Fibroblast of skin of back (primary cell): Measurements from ENCODE around the gene EVX1.

Experiments used
- DNase-seq: peaks from one replicate; pipeline ENCODE4 v3.0.0-alpha.2; 2013

The EVX1 gene

GRCh38 chr7:27235387-27236311 lies 7.0 kb upstream of the EVX1 start:
- peak; percentile 11 for DNase-seq

GRCh38 chr7:27237735-27238334 lies 4.8 kb upstream of the EVX1 start:
- DNase-seq: peak; percentile 21

- DNase-seq: no peak
Observed at GRCh38 chr7:27238979-27239386, 3.6 kb upstream of the EVX1 start.

GRCh38 chr7:27239387-27240014 lies 3.1 kb upstream of the EVX1 start:
- DNase-seq: no peak

- no peak for DNase-seq
Observed at GRCh38 chr7:27240015-27240731, 2.4 kb upstream of the EVX1 start.

GRCh38 chr7:27241189-27242056 lies 1.2 kb upstream of the EVX1 start:
- DNase-seq: no peak

- DNase-seq: no peak
Observed at GRCh38 chr7:27242154-27242553, 448 bp upstream of the EVX1 start.

- no peak for DNase-seq
Observed at GRCh38 chr7:27243340-27244163, 950 bp downstream of the EVX1 start.

- DNase-seq: no peak
Observed at GRCh38 chr7:27244488-27245123, 2.0 kb downstream of the EVX1 start.

GRCh38 chr7:27245124-27245797 lies 2.7 kb downstream of the EVX1 start:
- DNase-seq: no peak

- DNase-seq: no peak
Observed at GRCh38 chr7:27245798-27246691, 3.4 kb downstream of the EVX1 start.

GRCh38 chr7:27247000-27247399 lies 4.4 kb downstream of the EVX1 start:
- DNase-seq: no peak

- DNase-seq: no peak
Observed at GRCh38 chr7:27247452-27248426, 5.1 kb downstream of the EVX1 start.

- DNase-seq: no peak
Observed at GRCh38 chr7:27248427-27248806, 5.8 kb downstream of the EVX1 start.

- DNase-seq: peak; percentile 16
Observed at GRCh38 chr7:27248911-27249723, 6.5 kb downstream of the EVX1 start.

GRCh38 chr7:27249724-27250556 lies 7.3 kb downstream of the EVX1 start:
- DNase-seq: no peak
